DMS53 treated with DMSO at 0.1 percent for 48 hours (cell line): Measurements from ENCODE around the gene MRFAP1.
"Not testable (repeated sequence)": the region's sequence is repeated elsewhere in the genome, so short reads cannot be mapped to it uniquely, and the experiment has no call there.

ENCODE experiments used
- DNase-seq: peaks from one replicate; lab custom pipeline; 2025; ENCODE audit not compliant: unreplicated experiment; lab: John Stamatoyannopoulos, UW

Gene MRFAP1

GRCh38 chr4:6663596-6664393 lies 23.3 kb downstream of the MRFAP1 start:
- DNase-seq, result peak; percentile 29

- no peak for DNase-seq
These were observed 24.8 kb downstream of the MRFAP1 start for GRCh38 chr4:6665320-6665654.

GRCh38 chr4:6668391-6668790 lies 27.9 kb downstream of the MRFAP1 start:
- DNase-seq, result peak; percentile 55

- DNase-seq, result no peak
These were observed 31.2 kb downstream of the MRFAP1 start for GRCh38 chr4:6671648-6672047.

- no peak for DNase-seq
These were observed 31.6 kb downstream of the MRFAP1 start for GRCh38 chr4:6672131-6672530.

GRCh38 chr4:6672541-6673190 lies 32.2 kb downstream of the MRFAP1 start:
- DNase-seq, result not testable (repeated sequence)

GRCh38 chr4:6673191-6673659 lies 32.7 kb downstream of the MRFAP1 start:
- DNase-seq, result peak; percentile 29

- peak; percentile 97 for DNase-seq
These were observed 33.4 kb downstream of the MRFAP1 start for GRCh38 chr4:6673660-6674499.

- DNase-seq, result peak; percentile 74
These were observed 34.1 kb downstream of the MRFAP1 start for GRCh38 chr4:6674500-6675149.

- DNase-seq, result no peak
These were observed 36.5 kb downstream of the MRFAP1 start for GRCh38 chr4:6676722-6677558.

GRCh38 chr4:6680372-6681034 lies 40.0 kb downstream of the MRFAP1 start:
- DNase-seq, result no peak

GRCh38 chr4:6681191-6681590 lies 40.7 kb downstream of the MRFAP1 start:
- DNase-seq, result peak; percentile 14

- no peak for DNase-seq
These were observed 42.5 kb downstream of the MRFAP1 start for GRCh38 chr4:6682862-6683590.

GRCh38 chr4:6684656-6685055 lies 44.2 kb downstream of the MRFAP1 start:
- no peak for DNase-seq

- DNase-seq, result no peak
These were observed 45.8 kb downstream of the MRFAP1 start for GRCh38 chr4:6686104-6686787.

GRCh38 chr4:6687947-6688878 lies 47.7 kb downstream of the MRFAP1 start:
- DNase-seq, result peak; percentile 97

- DNase-seq, result peak; percentile 97
These were observed 48.5 kb downstream of the MRFAP1 start for GRCh38 chr4:6688879-6689505.
